ENCODE measurements around the gene SLX9. TPM values are rescaled to one million over a fixed set of nuclear protein-coding genes. Genes with fewer than 3 reads are reported as not detected.

The SLX9 gene
- total RNA-seq, 4 donors from 2014 or later = 8.6 to 24.3 (median 10.5) TPM; not detected in 1

DNA sequence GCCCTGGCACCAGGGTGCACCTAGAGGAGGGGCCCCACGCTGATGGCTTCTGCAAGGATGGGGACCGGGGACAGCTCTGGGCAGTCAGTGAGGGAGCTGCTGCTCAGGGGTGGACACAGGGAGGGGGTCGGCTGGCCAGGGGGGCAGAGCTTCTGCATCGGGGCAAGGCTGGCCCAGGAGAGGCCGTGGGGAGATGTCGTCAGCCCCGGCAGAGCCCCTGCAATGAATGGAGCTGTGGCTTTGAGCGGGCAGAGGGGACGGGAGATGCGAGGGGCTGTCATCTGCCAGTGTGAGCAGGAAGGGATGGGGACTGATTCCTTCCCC lies 31.8 kb downstream of the SLX9 start:
- Histone ChIP-seq H3K4me1 (peaks cover 1 to 3% of the 10 kb centered on the region in 2 donors), H3K4me3 (no peak overlapping the region), H3K9me3 (no peaks in the 10 kb centered on the region), H3K27ac (no peak overlapping the region), H3K36me3 (no peaks in the 10 kb centered on the region), H3K27me3 (no peaks in the 10 kb centered on the region)
- TF ChIP-seq, protein P1, sequence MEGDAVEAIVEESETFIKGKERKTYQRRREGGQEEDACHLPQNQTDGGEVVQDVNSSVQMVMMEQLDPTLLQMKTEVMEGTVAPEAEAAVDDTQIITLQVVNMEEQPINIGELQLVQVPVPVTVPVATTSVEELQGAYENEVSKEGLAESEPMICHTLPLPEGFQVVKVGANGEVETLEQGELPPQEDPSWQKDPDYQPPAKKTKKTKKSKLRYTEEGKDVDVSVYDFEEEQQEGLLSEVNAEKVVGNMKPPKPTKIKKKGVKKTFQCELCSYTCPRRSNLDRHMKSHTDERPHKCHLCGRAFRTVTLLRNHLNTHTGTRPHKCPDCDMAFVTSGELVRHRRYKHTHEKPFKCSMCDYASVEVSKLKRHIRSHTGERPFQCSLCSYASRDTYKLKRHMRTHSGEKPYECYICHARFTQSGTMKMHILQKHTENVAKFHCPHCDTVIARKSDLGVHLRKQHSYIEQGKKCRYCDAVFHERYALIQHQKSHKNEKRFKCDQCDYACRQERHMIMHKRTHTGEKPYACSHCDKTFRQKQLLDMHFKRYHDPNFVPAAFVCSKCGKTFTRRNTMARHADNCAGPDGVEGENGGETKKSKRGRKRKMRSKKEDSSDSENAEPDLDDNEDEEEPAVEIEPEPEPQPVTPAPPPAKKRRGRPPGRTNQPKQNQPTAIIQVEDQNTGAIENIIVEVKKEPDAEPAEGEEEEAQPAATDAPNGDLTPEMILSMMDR (IDR thresholded peaks at IDR 0.05) = no peak
- no peak for TF ChIP-seq POLR2A (IDR thresholded peaks at IDR 0.05)
- no peak for DNase-seq
- intact Hi-C loops (cut with DNase I; ENCODE audit: low total_unique reads) = no loop called here

DNA sequence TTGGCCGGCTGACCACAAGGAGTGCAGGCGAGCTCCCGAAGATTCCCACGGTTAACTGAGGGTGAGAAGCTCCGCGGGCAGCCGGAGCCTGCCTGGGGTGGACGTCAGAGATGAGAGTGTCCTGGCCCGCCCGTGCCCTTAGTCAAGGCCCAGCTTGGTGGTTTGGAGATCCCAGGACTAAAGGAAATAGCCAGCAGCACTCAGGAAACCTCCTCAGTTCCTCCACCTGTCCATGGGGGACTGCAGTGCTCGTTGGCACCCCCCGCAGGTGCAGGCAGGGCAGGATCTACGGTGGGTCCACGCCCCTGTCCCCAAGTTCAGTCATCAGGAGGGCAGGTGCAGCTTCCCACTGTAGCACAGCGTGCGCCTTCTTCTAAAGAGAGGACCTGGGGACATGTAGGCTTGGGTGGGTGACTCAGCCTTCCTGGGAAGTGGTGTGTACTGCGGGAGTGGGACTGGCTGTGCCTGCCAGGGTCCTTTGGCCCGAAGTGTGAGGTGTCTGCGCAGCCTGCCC lies 32.5 kb downstream of the SLX9 start:
- no peaks in the 10 kb centered on the region for H3K36me3 ChIP-seq
- H3K4me1 ChIP-seq = peaks cover 0 to 2% of the 10 kb centered on the region in 2 donors
- no peak for DNase-seq
- TF ChIP-seq POLR2A (IDR thresholded peaks at IDR 0.05) = no peak
- TF ChIP-seq, protein P1 (IDR thresholded peaks at IDR 0.05) = no peak
- intact Hi-C loops (cut with DNase I; ENCODE audit: low total_unique reads) = no loop called here
- H3K27me3 ChIP-seq = no peaks in the 10 kb centered on the region
- no peak overlapping the region for H3K4me3 ChIP-seq
- no peaks in the 10 kb centered on the region for H3K9me3 ChIP-seq
- no peak overlapping the region for H3K27ac ChIP-seq

DNA sequence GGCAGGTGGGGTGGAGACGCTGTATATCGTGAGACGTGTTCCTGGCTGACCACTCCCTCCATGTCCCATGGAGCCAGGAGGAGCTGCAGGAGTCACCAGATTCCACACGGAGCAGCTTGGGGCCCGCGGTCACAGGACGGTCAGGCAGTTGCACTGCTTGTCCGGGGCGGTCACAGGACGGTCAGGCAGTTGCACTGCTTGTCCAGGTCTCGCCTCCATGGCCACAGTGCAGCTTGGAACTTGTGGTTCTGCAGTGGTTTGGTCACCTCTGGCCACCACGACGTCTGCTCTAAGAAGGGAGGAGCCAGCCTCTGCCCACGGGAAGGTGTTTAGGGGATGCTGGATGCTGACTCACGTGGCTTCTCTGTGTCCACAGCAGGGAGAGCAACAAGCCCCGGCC lies 33.0 kb downstream of the SLX9 start:
- Histone ChIP-seq H3K36me3 (no peaks in the 10 kb centered on the region), H3K27me3 (no peaks in the 10 kb centered on the region), H3K4me1 (no peaks in the 10 kb centered on the region), H3K27ac (no peak overlapping the region), H3K4me3 (no peak overlapping the region), H3K9me3 (no peaks in the 10 kb centered on the region)
- intact Hi-C loops (cut with DNase I; ENCODE audit: low total_unique reads) = no loop called here
- TF ChIP-seq, protein P1 (IDR thresholded peaks at IDR 0.05) = no peak
- TF ChIP-seq POLR2A (IDR thresholded peaks at IDR 0.05) = no peak
- no peak for DNase-seq

DNA sequence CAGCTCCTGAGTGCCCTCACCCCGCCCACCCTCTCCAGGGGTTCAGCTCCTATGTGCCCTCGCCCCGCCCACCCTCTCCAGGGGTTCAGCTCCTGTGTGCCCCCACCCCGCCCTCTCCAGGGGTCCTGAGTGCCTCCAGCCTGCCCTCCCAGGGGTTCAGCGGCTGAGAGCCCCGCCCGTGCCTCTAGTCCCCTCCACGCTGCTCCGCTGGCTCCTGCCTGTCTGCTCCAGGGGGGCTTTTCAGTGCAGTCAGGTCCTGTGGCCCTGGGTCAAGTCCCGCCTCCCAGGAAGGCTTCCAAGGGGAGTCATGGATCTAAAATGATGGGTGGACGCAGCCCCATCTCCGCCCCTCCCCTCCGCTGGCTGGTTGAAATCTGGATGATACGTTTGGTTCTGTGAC lies 33.8 kb downstream of the SLX9 start:
- Histone ChIP-seq H3K27me3 (no peaks in the 10 kb centered on the region), H3K4me1 (no peaks in the 10 kb centered on the region), H3K9me3 (no peaks in the 10 kb centered on the region), H3K36me3 (no peaks in the 10 kb centered on the region), H3K27ac (no peak overlapping the region), H3K4me3 (no peak overlapping the region)
- DNase-seq = no peak
- intact Hi-C loops (cut with DNase I; ENCODE audit: low total_unique reads) = no loop called here
- no peak for TF ChIP-seq POLR2A (IDR thresholded peaks at IDR 0.05)
- TF ChIP-seq, protein P1 (IDR thresholded peaks at IDR 0.05) = no peak

DNA sequence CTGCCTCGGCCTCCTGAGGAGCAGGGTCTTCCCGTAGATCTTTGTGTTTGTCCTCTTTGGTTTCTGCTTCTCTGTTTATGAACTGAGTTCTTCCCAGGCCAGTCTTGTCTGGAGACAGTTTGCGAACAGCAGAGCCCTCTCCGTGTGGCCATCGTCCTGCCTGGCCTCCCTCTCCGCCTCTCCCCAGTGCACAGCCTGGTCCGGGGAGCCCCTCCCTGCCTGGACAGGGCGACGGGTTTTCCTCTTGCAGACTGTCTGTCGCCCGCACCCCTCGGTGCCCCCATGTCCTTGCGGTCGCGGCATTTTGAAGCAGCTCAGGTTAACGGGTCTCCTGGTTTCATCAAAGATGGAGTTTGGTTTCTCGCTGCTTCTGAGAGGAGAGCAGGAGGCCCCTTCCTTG lies 34.8 kb downstream of the SLX9 start:
- Histone ChIP-seq H3K4me3 (no peak overlapping the region), H3K36me3 (no peaks in the 10 kb centered on the region), H3K27me3 (no peaks in the 10 kb centered on the region), H3K4me1 (no peaks in the 10 kb centered on the region), H3K9me3 (no peaks in the 10 kb centered on the region), H3K27ac (no peak overlapping the region)
- TF ChIP-seq POLR2A (IDR thresholded peaks at IDR 0.05) = no peak
- TF ChIP-seq, protein P1 (IDR thresholded peaks at IDR 0.05) = no peak
- intact Hi-C loops (cut with DNase I; ENCODE audit: low total_unique reads) = no loop called here
- DNase-seq = no peak

Data from uterus (tissue), 4 donors.